GM18861 (cell line): ENCODE measurements around the gene CASP2.

Experiments used
- ATAC-seq: cut with Tn5 transposase; IDR thresholded peaks from one replicate; pipeline ENCODE4 v1.9.1; 2021; ENCODE audit not compliant: unreplicated experiment

The CASP2 gene

GRCh38 chr7:143287935-143288826 lies at the start of gene CASP2:
Gene CASP2 (plus strand): TSS chr7:143288351. CDS start chr7:143288456, 105 bp downstream.
- peak; percentile 78 for ATAC-seq

GRCh38 chr7:143239813-143240212 lies 48.3 kb upstream of the CASP2 start:
- no peak for ATAC-seq

DNA sequence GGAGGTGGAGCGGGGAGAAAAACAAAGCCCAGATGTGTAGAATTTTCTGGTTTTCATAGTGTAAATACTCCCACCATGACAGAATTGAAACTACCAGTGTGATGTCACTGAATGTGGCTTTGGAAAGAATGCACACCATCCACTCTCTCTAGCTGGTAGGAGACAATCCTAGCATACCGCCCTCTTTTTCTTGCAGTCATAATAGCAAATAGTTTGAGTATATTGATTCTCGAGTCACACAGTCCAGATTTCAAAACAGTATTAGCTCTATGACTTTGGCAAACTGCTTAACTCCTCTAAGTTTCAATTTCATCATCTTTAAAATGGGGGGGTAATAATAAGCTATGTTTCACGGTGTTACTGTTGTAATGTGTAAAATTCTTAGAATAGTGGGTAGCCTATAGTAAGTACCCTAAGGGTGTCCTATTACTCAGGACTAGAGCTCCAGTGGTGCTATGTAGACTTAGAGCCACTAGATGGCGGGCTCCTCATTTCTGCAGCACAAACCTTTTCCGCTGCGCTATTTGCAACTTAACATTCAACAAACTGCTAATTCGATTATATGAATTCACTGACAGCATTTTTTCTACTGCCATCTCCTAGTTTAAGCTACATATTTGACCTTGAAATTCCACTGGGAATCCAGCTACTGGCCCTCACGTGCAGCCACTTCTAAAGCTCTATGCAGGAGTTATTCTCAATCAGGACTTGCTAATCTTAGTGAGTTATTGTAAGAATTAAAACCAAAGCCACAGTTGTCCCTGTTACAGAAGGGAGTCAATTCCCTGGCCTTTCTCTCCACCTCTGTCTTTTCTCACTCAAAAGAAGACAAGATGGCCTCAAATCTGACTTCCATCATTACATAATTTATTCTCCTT lies 47.6 kb upstream of the CASP2 start:
- ATAC-seq: peak; percentile 93

DNA sequence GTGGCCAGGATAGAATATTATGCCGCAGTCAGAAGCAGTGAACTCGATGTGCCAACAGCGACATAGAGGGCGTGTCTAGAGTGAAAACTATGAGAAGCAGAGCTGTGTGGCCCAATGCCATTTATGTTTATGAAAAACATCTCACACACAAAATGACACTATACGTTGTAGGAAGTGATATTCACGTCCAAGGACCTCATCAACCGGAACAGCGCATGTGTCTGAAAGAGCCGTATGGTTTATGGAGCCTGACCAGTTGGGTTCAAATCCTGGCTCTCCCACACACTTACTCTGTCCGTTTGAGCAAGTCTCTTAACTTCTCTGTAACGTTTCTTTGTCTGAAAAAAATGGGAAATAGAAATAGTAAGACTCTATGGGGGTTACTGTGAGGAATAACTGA lies 45.8 kb upstream of the CASP2 start:
- ATAC-seq: no peak

- ATAC-seq: no peak
Observed at GRCh38 chr7:143243111-143243510, 45.0 kb upstream of the CASP2 start.

GRCh38 chr7:143243614-143244013 lies 44.5 kb upstream of the CASP2 start:
- ATAC-seq: no peak

DNA sequence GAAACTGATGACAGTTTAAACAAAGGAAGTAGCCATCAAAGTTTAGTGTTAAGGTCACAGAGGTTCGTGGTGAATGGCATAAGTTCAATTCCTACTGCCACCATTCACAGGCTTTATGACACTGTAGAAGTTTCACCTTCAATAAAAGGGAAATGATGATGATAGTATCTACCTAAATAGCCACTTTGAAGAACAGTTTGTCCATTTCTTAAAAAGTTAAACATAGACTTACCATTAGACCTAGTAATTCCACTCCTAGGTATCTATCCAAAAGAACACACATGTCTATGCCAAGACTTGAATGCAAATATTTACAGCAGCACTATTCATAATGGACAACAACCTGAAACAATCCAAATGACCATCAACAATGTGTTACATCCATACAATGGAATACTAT lies 43.8 kb upstream of the CASP2 start:
- ATAC-seq: no peak

GRCh38 chr7:143245123-143245522 lies 43.0 kb upstream of the CASP2 start:
- no peak for ATAC-seq

- no peak for ATAC-seq
Observed at GRCh38 chr7:143247372-143247771, 40.8 kb upstream of the CASP2 start.

DNA sequence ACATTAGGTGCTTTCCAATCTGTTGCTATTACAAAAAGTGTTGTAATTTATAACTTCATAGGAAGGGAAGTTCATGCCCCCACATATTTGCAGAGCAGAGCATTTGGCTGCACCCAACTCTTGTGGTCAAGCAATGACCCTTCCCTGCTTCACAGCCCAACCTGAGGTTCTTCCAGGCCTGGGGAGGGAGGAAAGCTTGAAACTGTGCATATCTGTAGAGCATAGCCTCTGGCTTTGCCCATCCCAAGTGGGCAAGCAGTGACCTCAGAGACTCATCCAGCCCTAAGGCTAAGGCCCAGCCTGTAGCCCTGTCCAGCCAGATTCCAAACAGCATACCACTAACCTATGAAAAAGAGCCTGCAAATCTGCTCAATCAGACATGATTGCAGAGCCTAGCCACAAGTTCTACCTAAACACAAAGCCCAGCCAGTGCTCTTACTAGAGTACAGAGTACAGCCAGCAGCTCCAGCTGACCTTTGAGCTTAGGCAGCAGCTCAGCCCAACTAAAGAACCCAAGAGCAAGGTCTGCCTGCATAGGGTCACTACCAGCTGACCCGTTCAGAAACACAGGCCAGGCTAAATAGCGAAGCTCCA lies 39.3 kb upstream of the CASP2 start:
- ATAC-seq: no peak

DNA sequence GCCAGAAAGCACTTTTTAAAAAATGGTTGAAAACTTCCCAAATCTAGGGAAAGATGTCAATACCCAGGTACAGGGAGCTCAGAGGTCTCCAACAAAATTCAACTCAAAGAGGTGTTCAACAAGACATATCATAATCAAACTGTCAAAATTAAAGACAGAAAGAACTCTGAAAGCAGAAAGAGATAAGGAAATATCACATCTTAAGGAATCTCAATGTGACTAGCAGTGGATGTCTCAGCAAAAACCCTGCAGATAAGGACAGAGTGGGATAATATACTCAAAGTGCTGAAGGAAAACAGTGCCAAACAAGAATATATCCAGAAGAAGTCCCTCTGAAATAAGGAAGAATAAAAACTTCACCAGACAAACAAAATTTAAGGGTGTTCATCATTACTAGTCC lies 38.0 kb upstream of the CASP2 start:
- no peak for ATAC-seq

GRCh38 chr7:143250822-143251221 lies 37.3 kb upstream of the CASP2 start:
- no peak for ATAC-seq

DNA sequence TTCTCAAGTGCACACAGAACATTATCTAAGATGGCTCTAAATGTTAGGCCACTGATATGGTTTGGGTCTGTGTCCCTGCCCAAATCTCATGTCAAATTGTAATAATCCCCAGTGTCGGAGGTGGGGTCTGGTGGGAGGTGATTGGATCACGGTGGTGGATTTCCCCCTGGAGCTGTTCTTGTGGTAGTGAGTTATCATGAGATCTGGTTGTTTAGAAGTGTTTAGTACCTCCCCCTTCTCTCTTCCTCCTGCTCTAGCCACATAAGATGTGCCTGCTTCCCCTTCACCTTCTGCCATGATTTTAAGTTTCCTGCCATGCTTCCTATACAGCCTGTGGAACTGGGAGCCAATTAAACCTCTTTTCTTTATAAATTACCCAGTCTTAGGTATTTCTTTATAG lies 36.1 kb upstream of the CASP2 start:
- no peak for ATAC-seq

- ATAC-seq: no peak
Observed at GRCh38 chr7:143255564-143255963, 32.6 kb upstream of the CASP2 start.

GRCh38 chr7:143256325-143256724 lies 31.8 kb upstream of the CASP2 start:
- ATAC-seq: no peak

DNA sequence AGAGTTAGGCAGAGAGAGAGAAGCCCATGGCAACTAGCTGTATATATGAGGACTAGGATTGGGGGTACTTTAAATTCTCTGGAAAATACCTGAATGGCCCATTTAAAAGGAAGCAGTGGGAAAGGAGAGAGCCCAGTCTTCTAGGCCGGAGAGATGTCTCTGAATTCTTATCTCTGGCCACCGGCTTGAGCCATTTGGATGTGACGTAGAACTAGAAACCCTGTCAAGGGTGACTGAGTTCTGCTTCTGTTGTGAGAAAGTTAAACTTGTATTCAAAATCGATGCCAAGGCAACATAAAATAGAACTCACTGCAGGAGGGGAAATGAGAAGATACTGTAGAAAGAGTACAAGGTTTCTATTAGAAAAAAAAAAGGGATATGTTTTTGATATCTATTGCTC lies 31.2 kb upstream of the CASP2 start:
- ATAC-seq: peak; percentile 84

DNA sequence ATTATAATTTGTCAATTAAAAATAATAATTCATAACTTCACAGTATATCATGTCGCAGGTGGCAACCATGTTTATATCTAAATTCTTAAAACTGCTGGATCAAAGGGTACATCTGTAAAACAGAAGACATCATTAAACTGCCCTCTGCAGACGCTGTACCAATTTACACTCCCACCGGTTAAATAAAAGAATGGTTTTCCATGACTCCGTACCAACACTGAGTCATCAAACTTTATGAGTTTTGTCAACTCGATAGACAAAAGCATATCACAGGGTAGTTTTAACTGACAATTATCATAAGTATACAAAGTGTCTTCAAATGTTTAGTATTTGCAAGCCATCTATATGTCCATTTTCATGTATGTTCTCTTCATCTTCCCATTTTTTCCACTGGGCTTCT lies 30.6 kb upstream of the CASP2 start:
- ATAC-seq: no peak

DNA sequence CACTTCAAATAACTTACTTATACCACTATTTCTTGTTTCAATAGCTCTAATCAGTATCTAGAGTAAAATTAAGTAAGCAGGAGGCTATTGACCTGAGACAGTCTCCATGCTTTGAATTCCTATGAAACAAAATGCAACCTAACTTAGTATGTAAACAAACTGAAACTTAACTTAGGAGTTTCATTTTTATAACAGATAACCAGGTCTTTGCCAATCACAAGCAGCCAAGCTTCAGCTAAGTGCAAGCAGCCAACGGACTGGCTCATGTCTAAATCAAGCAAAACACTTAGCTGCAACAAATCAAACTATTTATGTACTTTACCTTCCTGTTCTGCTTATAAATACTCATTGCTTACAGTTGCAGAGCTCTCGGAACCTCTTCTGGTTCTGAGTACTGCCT lies 29.3 kb upstream of the CASP2 start:
- ATAC-seq: peak; percentile 33

DNA sequence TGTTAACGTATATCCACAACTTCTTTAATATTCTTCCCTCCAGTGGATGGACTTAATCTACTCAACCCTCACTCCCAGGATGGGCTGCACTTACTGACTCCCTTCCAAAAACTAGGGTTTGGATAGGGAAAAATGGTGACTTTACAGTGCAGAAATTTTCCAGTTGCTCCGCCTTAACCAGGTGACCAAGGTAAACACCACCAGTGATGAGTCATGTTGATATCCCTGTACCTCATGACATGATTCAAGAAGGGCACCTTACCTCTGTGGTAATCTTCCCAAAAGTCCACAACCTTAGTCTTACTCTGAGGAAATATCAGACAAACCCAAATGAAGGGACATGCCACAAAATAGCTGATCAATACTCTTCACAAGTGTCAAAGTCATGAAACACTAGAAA lies 28.4 kb upstream of the CASP2 start:
- no peak for ATAC-seq

GRCh38 chr7:143261901-143262300 lies 26.2 kb upstream of the CASP2 start:
- no peak for ATAC-seq
